ENCODE results near the gene SH3PXD2B.

The SH3PXD2B gene

GRCh38 chr5:172283020-172283861 lies 171.1 kb downstream of the SH3PXD2B start, which contains the start of gene UBTD2:
Gene UBTD2, minus strand, starts transcription at chr5:172283764. Its CDS starts 99 bp downstream, at chr5:172283665.
- TF ChIP-seq, protein P1, sequence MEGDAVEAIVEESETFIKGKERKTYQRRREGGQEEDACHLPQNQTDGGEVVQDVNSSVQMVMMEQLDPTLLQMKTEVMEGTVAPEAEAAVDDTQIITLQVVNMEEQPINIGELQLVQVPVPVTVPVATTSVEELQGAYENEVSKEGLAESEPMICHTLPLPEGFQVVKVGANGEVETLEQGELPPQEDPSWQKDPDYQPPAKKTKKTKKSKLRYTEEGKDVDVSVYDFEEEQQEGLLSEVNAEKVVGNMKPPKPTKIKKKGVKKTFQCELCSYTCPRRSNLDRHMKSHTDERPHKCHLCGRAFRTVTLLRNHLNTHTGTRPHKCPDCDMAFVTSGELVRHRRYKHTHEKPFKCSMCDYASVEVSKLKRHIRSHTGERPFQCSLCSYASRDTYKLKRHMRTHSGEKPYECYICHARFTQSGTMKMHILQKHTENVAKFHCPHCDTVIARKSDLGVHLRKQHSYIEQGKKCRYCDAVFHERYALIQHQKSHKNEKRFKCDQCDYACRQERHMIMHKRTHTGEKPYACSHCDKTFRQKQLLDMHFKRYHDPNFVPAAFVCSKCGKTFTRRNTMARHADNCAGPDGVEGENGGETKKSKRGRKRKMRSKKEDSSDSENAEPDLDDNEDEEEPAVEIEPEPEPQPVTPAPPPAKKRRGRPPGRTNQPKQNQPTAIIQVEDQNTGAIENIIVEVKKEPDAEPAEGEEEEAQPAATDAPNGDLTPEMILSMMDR (IDR thresholded peaks at IDR 0.05; ENCODE audit: low read depth, low read length, missing control alignments), result peak; percentile 58
- DNase-seq (ENCODE audit: low read depth), result no peak
- H3K4me3 ChIP-seq (ENCODE audit: low read depth, low read length), result peak within 1 kb of the TSS; percentile 96

DNA sequence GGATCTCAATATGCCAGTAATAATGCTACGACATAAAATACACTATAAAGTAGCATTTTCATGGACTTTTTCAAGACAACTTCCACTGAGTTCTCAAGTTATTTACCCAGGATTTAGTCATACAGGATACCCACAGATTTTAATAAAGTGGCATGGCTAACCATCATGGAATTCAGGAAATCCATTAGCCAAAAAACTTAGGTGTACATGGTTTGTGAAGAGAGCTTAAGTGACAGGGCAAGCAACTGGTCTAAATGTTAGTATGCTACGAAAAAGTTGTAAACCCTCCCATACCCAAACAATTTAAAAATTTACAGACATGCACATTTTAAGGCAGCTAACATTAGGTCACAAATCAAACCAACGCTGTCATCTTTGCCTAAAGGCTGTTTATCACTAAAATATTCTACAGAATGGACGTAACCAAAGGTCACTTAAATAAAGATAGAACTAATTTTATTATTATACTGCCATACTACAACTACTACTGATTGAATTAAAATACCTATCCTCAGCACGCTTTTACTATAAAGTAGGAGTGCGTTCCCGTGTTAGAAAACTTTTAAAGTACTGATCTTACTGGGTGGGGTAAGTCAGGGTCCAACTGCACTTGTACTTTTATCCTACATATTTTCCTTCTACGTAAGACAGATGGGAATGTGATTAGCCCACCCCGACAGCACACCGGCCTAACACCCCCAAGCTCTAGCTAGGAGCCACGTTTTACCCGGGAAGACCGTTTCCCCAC lies 171.9 kb downstream of the SH3PXD2B start:
- no peak for DNase-seq (ENCODE audit: low read depth)
- H3K4me3 ChIP-seq (ENCODE audit: low read depth, low read length), result peak overlapping the region; percentile 96
- TF ChIP-seq, protein P1 (IDR thresholded peaks at IDR 0.05; ENCODE audit: low read depth, low read length, missing control alignments), result no peak

- TF ChIP-seq, protein P1 (IDR thresholded peaks at IDR 0.05; ENCODE audit: low read depth, low read length, missing control alignments), result no peak
- DNase-seq (ENCODE audit: low read depth), result no peak
- H3K4me3 ChIP-seq (ENCODE audit: low read depth, low read length), result peak overlapping the region; percentile 14
Measured at GRCh38 chr5:172281346-172281745, 173.0 kb downstream of the SH3PXD2B start.

DNA sequence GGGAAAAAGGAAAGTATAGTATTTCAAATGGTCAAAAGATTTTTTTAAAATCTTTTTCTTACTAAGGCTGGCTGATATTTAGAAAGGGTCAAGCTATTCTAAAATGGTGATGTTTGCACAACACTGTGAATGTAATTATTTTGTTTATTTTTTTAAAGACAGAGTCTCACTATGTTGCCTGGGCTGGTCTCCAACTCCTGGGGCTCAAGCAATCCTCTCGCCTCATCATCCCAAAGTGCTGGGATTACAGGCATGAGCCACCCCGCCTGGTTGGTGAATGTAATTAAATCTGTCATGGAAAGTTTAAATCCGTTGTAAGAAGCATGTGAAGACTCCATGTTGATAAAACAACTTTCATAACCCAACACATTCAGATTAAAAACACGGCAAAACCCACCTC lies 173.4 kb downstream of the SH3PXD2B start:
- H3K4me3 ChIP-seq (ENCODE audit: low read depth, low read length), result no peak overlapping the region
- no peak for DNase-seq (ENCODE audit: low read depth)
- TF ChIP-seq, protein P1 (IDR thresholded peaks at IDR 0.05; ENCODE audit: low read depth, low read length, missing control alignments), result no peak

DNA sequence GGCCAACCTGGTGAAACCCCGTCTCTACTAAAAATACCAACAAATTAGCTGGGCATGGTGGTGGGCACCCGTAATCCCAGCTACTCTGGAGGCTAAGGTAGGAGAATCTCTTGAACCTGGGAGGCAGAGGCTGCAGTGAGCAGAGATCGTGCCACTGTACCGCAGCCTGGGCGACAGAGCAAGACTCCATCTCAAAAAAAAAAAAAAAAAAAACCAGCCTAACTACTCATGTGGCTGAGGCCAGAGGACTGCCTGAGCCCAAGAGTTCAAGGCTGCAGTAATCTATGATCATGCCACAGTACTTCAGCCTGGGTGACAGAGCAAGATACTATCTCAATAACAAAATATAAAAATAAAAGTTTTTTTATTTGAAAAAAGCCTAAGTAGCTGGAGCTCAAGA lies 174.0 kb downstream of the SH3PXD2B start:
- no peak for DNase-seq (ENCODE audit: low read depth)
- TF ChIP-seq, protein P1 (IDR thresholded peaks at IDR 0.05; ENCODE audit: low read depth, low read length, missing control alignments), result no peak

GRCh38 chr5:172278356-172278755 lies 176.0 kb downstream of the SH3PXD2B start:
- no peak overlapping the region for H3K4me3 ChIP-seq (ENCODE audit: low read depth, low read length)
- TF ChIP-seq, protein P1 (IDR thresholded peaks at IDR 0.05; ENCODE audit: low read depth, low read length, missing control alignments), result no peak

More for the DNA sequence above, 174.0 kb downstream of the SH3PXD2B start:
- no peak overlapping the region for H3K4me3 ChIP-seq (ENCODE audit: low read depth, low read length)

More at GRCh38 chr5:172278356-172278755, 176.0 kb downstream of the SH3PXD2B start:
- DNase-seq (ENCODE audit: low read depth), result no peak

Measured in GM12864 (cell line).